Left kidney (tissue), 2 donors: ENCODE data around the gene ZBTB25. TPM values are rescaled to one million over a fixed set of nuclear protein-coding genes. Genes with fewer than 3 reads are reported as not detected.

ENCODE experiments used
- DNase-seq: peaks from one replicate; pipeline ENCODE4 v3.0.0-alpha.2; 2013
- polyA plus RNA-seq: library from polyadenylated mRNA; unstranded; fragments of 120-200 nt; gene quantifications from one replicate; pipeline ENCODE4 v1.2.1, GENCODE V29; 2013; ENCODE audit not compliant: insufficient read length

ZBTB25 gene
- polyA plus RNA-seq, 1 donor = 14.6 TPM

- no peak for DNase-seq
These were observed 59.5 kb downstream of the ZBTB25 start for GRCh38 chr14:64444140-64444539.

GRCh38 chr14:64442300-64442988 is 61.2 kb downstream of the ZBTB25 start:
- DNase-seq = no peak

- no peak for DNase-seq
These were observed 63.1 kb downstream of the ZBTB25 start for GRCh38 chr14:64440494-64440893.

GRCh38 chr14:64439141-64439540 is 64.5 kb downstream of the ZBTB25 start:
- DNase-seq = no peak

GRCh38 chr14:64438181-64438841 is 65.3 kb downstream of the ZBTB25 start:
- no peak for DNase-seq

- no peak for DNase-seq
These were observed 69.1 kb downstream of the ZBTB25 start for GRCh38 chr14:64434528-64434927.

GRCh38 chr14:64423987-64424386 is 79.7 kb downstream of the ZBTB25 start:
- DNase-seq = no peak

GRCh38 chr14:64422756-64423155 is 80.9 kb downstream of the ZBTB25 start:
- DNase-seq = no peak

GRCh38 chr14:64422005-64422404 is 81.6 kb downstream of the ZBTB25 start:
- no peak for DNase-seq

- DNase-seq = no peak
These were observed 82.5 kb downstream of the ZBTB25 start for GRCh38 chr14:64421166-64421565.

- DNase-seq = no peak
These were observed 84.6 kb downstream of the ZBTB25 start for GRCh38 chr14:64419003-64419402.

- DNase-seq = no peak
These were observed 85.9 kb downstream of the ZBTB25 start for GRCh38 chr14:64417771-64418125.

GRCh38 chr14:64417055-64417770 is 86.4 kb downstream of the ZBTB25 start:
- no peak for DNase-seq

- DNase-seq = no peak
These were observed 87.2 kb downstream of the ZBTB25 start for GRCh38 chr14:64416348-64416932.

GRCh38 chr14:64412237-64412636 is 91.4 kb downstream of the ZBTB25 start:
- DNase-seq = no peak

GRCh38 chr14:64411001-64411400 is 92.6 kb downstream of the ZBTB25 start:
- no peak for DNase-seq

- no peak for DNase-seq
These were observed 93.4 kb downstream of the ZBTB25 start for GRCh38 chr14:64410084-64410774.

GRCh38 chr14:64409126-64409920 is 94.3 kb downstream of the ZBTB25 start:
- no peak for DNase-seq

- no peak for DNase-seq
These were observed 96.3 kb downstream of the ZBTB25 start for GRCh38 chr14:64407329-64407728.

GRCh38 chr14:64405295-64405694 is 98.3 kb downstream of the ZBTB25 start:
- no peak for DNase-seq

- no peak for DNase-seq
These were observed 101.7 kb downstream of the ZBTB25 start for GRCh38 chr14:64401949-64402348.
